ENCODE results near the gene APOE.

APOE gene

DNA sequence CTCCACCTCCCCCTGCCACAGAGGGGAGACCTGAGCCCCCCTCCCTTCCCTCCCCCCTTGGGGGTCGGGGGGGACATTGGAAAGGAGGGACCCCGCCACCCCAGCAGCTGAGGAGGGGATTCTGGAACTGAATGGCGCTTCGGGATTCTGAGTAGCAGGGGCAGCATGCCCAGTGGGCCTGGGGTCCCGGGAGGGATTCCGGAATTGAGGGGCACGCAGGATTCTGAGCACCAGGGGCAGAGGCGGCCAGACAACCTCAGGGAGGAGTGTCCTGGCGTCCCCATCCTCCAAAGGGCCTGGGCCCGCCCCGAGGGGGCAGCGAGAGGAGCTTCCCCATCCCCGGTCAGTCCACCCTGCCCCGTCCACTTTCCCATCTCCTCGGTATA is 2.4 kb upstream of the APOE start:
- TF ChIP-seq YY1 (IDR thresholded peaks at IDR 0.05; ENCODE audit: low read depth) (no peak), EP300 (IDR thresholded peaks at IDR 0.05; ENCODE audit: borderline replicate concordance) (no peak)

DNA sequence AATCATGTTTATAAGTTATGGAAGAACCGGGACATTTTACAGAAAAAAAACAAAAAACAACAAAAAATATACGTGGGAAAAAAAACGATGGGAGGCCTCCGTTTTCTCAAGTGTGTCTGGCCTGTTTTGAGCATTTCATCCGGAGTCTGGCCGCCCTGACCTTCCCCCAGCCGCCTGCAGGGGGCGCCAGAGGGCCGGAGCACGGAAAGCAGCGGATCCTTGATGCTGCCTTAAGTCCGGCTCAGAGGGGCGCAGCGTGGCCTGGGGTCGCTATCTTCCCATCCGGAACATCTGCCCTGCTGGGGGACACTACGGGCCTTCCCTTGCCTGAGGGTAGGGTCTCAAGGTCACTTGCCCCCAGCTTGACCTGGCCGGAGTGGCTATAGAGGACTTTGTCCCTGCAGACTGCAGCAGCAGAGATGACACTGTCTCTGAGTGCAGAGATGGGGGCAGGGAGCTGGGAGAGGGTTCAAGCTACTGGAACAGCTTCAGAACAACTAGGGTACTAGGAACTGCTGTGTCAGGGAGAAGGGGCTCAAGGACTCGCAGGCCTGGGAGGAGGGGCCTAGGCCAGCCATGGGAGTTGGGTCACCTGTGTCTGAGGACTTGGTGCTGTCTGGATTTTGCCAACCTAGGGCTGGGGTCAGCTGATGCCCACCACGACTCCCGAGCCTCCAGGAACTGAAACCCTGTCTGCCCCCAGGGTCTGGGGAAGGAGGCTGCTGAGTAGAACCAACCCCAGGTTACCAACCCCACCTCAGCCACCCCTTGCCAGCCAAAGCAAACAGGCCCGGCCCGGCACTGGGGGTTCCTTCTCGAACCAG is 1.8 kb upstream of the APOE start:
- TF ChIP-seq, protein P1, sequence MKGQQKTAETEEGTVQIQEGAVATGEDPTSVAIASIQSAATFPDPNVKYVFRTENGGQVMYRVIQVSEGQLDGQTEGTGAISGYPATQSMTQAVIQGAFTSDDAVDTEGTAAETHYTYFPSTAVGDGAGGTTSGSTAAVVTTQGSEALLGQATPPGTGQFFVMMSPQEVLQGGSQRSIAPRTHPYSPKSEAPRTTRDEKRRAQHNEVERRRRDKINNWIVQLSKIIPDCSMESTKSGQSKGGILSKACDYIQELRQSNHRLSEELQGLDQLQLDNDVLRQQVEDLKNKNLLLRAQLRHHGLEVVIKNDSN (IDR thresholded peaks at IDR 0.05) = no peak
- TF ChIP-seq FOXM1 (IDR thresholded peaks at IDR 0.05; ENCODE audit: borderline replicate concordance, low read depth) (no peak), CREB1 (IDR thresholded peaks at IDR 0.05; ENCODE audit: low read depth) (no peak), EP300 (IDR thresholded peaks at IDR 0.05; ENCODE audit: borderline replicate concordance) (no peak), TAF1 (IDR thresholded peaks at IDR 0.05; ENCODE audit: low read depth) (no peak), RAD21 (IDR thresholded peaks at IDR 0.05; ENCODE audit: low read depth) (peak; percentile 72), CEBPB (IDR thresholded peaks at IDR 0.05) (no peak)
- TF ChIP-seq, protein P2, sequence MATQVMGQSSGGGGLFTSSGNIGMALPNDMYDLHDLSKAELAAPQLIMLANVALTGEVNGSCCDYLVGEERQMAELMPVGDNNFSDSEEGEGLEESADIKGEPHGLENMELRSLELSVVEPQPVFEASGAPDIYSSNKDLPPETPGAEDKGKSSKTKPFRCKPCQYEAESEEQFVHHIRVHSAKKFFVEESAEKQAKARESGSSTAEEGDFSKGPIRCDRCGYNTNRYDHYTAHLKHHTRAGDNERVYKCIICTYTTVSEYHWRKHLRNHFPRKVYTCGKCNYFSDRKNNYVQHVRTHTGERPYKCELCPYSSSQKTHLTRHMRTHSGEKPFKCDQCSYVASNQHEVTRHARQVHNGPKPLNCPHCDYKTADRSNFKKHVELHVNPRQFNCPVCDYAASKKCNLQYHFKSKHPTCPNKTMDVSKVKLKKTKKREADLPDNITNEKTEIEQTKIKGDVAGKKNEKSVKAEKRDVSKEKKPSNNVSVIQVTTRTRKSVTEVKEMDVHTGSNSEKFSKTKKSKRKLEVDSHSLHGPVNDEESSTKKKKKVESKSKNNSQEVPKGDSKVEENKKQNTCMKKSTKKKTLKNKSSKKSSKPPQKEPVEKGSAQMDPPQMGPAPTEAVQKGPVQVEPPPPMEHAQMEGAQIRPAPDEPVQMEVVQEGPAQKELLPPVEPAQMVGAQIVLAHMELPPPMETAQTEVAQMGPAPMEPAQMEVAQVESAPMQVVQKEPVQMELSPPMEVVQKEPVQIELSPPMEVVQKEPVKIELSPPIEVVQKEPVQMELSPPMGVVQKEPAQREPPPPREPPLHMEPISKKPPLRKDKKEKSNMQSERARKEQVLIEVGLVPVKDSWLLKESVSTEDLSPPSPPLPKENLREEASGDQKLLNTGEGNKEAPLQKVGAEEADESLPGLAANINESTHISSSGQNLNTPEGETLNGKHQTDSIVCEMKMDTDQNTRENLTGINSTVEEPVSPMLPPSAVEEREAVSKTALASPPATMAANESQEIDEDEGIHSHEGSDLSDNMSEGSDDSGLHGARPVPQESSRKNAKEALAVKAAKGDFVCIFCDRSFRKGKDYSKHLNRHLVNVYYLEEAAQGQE (IDR thresholded peaks at IDR 0.05; ENCODE audit: low read depth) = no peak

DNA sequence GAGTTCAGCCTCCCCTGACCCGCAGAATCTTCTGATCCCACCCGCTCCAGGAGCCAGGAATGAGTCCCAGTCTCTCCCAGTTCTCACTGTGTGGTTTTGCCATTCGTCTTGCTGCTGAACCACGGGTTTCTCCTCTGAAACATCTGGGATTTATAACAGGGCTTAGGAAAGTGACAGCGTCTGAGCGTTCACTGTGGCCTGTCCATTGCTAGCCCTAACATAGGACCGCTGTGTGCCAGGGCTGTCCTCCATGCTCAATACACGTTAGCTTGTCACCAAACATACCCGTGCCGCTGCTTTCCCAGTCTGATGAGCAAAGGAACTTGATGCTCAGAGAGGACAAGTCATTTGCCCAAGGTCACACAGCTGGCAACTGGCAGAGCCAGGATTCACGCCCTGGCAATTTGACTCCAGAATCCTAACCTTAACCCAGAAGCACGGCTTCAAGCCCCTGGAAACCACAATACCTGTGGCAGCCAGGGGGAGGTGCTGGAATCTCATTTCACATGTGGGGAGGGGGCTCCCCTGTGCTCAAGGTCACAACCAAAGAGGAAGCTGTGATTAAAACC is 1.1 kb upstream of the APOE start:
- no peak for TF ChIP-seq CREB1 (IDR thresholded peaks at IDR 0.05; ENCODE audit: low read depth)
- TF ChIP-seq, protein P1 (IDR thresholded peaks at IDR 0.05) = no peak
- TF ChIP-seq, protein P2 (IDR thresholded peaks at IDR 0.05; ENCODE audit: low read depth) = no peak
- no peak; the same call in 1 of the 2 replicates for TF ChIP-seq ZBTB7A (IDR thresholded peaks at IDR 0.05; ENCODE audit: low read depth)
- TF ChIP-seq RAD21 (IDR thresholded peaks at IDR 0.05; ENCODE audit: low read depth) = no peak
- no peak for TF ChIP-seq TCF12 (IDR thresholded peaks at IDR 0.05; ENCODE audit: low read depth)
- TF ChIP-seq TAF1 (IDR thresholded peaks at IDR 0.05; ENCODE audit: low read depth) = no peak
- TF ChIP-seq EP300 (IDR thresholded peaks at IDR 0.05; ENCODE audit: borderline replicate concordance) = no peak

DNA sequence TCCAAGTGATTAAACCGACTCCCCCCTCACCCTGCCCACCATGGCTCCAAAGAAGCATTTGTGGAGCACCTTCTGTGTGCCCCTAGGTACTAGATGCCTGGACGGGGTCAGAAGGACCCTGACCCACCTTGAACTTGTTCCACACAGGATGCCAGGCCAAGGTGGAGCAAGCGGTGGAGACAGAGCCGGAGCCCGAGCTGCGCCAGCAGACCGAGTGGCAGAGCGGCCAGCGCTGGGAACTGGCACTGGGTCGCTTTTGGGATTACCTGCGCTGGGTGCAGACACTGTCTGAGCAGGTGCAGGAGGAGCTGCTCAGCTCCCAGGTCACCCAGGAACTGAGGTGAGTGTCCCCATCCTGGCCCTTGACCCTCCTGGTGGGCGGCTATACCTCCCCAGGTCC is 2.0 kb downstream of the APOE start:
- TF ChIP-seq YY1 (IDR thresholded peaks at IDR 0.05; ENCODE audit: low read depth) = no peak
- TF ChIP-seq EGR1 (IDR thresholded peaks at IDR 0.05) = no peak
- no peak for TF ChIP-seq FOXM1 (IDR thresholded peaks at IDR 0.05; ENCODE audit: borderline replicate concordance, low read depth)
- no peak for TF ChIP-seq CREB1 (IDR thresholded peaks at IDR 0.05; ENCODE audit: low read depth)
- TF ChIP-seq TAF1 (IDR thresholded peaks at IDR 0.05; ENCODE audit: low read depth) = no peak
- TF ChIP-seq, protein P3, sequence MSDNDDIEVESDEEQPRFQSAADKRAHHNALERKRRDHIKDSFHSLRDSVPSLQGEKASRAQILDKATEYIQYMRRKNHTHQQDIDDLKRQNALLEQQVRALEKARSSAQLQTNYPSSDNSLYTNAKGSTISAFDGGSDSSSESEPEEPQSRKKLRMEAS (IDR thresholded peaks at IDR 0.05) = no peak

DNA sequence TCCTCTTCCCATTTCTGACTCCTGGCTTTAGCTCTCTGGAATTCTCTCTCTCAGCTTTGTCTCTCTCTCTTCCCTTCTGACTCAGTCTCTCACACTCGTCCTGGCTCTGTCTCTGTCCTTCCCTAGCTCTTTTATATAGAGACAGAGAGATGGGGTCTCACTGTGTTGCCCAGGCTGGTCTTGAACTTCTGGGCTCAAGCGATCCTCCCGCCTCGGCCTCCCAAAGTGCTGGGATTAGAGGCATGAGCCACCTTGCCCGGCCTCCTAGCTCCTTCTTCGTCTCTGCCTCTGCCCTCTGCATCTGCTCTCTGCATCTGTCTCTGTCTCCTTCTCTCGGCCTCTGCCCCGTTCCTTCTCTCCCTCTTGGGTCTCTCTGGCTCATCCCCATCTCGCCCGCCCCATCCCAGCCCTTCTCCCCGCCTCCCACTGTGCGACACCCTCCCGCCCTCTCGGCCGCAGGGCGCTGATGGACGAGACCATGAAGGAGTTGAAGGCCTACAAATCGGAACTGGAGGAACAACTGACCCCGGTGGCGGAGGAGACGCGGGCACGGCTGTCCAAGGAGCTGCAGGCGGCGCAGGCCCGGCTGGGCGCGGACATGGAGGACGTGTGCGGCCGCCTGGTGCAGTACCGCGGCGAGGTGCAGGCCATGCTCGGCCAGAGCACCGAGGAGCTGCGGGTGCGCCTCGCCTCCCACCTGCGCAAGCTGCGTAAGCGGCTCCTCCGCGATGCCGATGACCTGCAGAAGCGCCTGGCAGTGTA is 2.7 kb downstream of the APOE start:
- TF ChIP-seq EGR1 (IDR thresholded peaks at IDR 0.05) (no peak), CREB1 (IDR thresholded peaks at IDR 0.05; ENCODE audit: low read depth) (no peak), NFIC (IDR thresholded peaks at IDR 0.05) (no peak), EP300 (IDR thresholded peaks at IDR 0.05; ENCODE audit: borderline replicate concordance) (no peak), YY1 (IDR thresholded peaks at IDR 0.05; ENCODE audit: low read depth) (no peak)
- TF ChIP-seq, protein P2 (IDR thresholded peaks at IDR 0.05; ENCODE audit: low read depth) = no peak

Data from Ishikawa (cell line).